Subcutaneous adipose tissue (tissue), 4 donors: ENCODE measurements around the gene XDH. TPM values are rescaled to one million over a fixed set of nuclear protein-coding genes. Genes with fewer than 3 reads are reported as not detected.

ENCODE experiments used
- total RNA-seq, 4 donors: library from RNA; depleted of rRNA; stranded (reverse); fragments of >200 nt; gene quantifications; one replicate each; pipeline ENCODE4 v1.1.0, GENCODE V29; 2016
- TF ChIP-seq, protein P1 (sequence below): fragments of 450-650 bp; IDR thresholded peaks from one replicate; pipeline ENCODE4 v1.5.1; 2016; ENCODE audit warnings: low read depth, mild to moderate bottlenecking, control low read depth, antibody characterized with exemption, moderate library complexity

The XDH gene
- not detected for total RNA-seq

DNA sequence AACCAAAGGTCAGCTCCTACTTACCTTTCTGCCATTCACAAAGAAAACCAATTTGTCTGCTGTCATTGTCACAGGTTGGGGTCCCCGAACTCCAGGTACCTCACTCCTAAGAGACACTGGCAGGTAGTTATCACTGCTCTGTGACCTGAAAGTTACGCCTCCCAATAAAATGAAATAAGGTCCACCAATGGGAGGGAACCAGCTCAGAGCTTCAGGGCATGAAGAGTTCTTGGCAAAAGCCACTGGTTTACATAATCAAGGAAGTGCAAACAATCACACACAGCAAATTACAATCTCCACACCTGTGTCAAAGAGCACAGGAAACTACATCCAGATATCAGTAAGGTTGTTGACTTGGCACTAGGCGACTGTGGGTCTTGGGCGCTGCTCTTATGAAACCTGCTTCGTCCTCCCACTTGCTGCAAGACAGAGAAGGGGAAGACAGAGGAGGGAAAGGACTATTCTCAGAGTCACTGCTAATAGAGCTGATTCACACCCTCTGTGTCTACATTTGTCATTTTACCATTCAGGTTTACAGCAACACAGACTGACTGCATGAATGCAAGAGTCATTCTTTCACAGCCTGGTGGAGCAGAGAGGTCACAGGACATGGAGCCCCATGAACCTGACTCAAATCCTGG, at the start of gene XDH:
TSS of gene XDH (minus strand) at position 142 of the 641 bp plus-strand sequence. CDS start at position 66, 76 bp downstream.
- TF ChIP-seq, protein P1, sequence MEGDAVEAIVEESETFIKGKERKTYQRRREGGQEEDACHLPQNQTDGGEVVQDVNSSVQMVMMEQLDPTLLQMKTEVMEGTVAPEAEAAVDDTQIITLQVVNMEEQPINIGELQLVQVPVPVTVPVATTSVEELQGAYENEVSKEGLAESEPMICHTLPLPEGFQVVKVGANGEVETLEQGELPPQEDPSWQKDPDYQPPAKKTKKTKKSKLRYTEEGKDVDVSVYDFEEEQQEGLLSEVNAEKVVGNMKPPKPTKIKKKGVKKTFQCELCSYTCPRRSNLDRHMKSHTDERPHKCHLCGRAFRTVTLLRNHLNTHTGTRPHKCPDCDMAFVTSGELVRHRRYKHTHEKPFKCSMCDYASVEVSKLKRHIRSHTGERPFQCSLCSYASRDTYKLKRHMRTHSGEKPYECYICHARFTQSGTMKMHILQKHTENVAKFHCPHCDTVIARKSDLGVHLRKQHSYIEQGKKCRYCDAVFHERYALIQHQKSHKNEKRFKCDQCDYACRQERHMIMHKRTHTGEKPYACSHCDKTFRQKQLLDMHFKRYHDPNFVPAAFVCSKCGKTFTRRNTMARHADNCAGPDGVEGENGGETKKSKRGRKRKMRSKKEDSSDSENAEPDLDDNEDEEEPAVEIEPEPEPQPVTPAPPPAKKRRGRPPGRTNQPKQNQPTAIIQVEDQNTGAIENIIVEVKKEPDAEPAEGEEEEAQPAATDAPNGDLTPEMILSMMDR: no peak

DNA sequence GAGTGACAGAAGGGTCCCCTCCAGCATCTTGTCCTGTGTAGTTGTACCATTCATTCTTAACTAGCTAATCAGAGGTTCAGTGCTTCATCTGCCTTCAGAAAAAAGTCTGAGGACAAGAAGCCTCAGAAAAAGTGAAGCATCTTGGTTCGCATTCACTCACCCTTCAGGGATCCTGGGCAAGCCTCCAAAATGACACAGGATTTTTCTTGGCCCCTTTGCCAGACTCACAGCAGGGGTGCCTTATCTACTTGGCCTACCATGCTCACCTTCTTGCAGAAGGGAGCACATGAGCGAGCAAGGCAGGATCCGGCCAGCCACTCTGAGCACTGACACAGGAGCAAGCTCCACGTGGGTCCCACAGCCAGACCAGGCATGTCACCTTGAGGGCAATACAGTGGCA, 43.1 kb upstream of the XDH start:
- TF ChIP-seq, protein P1: no peak

DNA sequence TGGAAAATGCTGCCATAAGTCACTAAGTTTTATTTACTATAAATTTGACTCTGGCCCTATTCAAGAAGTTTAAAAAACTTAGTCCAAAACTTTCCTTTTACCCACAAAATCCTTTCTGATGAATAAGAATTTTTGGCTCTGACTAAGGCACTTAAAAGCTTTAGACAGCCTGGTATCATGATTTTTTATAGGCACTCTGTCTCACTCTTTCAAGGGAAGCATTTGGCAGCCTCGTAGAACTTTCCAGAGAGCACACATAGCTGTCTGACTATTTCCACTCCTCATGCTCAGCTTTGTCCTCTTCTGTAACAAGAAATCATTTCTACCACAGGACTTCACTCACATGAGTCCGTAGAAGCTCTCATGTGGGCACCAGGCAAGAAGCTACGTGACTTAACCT, 32.3 kb upstream of the XDH start:
- TF ChIP-seq, protein P1: no peak

DNA sequence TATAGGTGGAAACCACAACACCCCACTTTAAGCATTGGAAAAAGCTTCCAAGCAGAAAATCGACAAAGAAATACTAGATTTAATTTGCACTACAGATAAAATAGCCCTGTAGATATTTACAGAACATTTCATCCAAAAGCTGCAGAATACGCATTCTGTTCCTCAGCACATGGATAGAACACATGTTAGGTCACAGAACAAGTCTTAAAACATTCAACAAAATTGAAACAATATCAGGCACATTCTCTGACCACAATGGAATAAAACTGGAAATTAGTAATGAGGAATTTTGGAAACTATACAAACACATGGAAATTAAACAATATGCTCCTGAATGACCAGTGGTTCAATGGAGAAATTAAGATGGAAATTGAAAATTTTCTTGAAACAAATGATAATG, 27.8 kb upstream of the XDH start:
- TF ChIP-seq, protein P1: no peak

DNA sequence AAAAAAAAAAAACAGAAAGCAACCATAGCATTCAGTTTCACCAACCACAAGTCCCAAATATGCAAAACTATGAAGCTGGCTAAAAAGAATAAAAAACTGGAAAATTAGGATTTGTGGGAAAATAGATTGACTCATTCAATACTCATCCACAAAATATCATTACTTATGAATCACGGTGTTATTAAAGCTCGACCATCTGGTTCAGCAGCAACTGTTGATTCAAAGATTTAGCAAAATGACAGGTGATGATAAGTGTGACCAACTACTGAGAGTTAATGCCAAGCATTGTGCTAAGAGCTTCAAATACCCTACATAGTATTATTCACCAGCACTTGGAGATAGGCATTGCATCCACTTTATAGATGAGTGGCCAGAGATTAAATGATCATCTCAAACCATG, 26.2 kb upstream of the XDH start:
- TF ChIP-seq, protein P1: no peak

DNA sequence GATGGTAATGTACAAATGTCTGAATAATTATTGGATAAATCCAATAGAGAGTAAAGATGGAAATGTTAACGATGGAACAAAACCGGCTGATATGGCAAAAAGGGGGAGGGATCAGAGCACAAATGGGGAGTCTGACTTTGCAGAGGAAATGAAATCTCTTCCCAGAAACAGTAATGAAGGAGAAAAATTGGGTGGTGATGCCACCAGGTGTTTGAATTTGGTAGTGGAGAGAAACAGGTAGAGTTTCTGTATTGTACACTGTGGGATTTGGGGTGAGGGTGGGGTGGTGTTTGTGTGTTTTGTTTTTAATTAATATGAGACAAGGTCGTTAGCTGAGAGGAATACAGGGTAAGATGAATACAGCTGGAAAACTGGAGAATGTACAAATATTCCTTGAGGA, 20.4 kb upstream of the XDH start:
- TF ChIP-seq, protein P1: no peak

DNA sequence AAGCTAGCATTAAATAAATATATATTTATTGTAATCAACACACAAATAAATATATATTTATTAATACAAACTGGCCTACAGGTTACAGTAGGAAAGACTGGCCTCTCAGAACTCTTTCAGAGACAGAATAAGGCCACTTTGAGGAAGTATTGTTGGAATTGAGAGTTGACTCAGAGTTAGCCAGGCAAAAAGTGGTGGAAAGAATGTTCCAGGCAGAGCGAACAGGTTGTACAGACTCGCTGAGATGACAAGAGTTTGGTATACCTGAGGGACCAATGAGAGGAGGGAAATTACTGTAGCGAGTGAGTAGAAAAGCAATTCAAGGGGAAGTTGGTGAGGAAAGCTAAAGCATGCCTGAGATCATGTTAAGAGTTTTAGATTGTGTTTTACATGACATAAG, 19.0 kb upstream of the XDH start:
- TF ChIP-seq, protein P1: no peak
